Measurements from ENCODE around the gene KIAA0232.

DNA sequence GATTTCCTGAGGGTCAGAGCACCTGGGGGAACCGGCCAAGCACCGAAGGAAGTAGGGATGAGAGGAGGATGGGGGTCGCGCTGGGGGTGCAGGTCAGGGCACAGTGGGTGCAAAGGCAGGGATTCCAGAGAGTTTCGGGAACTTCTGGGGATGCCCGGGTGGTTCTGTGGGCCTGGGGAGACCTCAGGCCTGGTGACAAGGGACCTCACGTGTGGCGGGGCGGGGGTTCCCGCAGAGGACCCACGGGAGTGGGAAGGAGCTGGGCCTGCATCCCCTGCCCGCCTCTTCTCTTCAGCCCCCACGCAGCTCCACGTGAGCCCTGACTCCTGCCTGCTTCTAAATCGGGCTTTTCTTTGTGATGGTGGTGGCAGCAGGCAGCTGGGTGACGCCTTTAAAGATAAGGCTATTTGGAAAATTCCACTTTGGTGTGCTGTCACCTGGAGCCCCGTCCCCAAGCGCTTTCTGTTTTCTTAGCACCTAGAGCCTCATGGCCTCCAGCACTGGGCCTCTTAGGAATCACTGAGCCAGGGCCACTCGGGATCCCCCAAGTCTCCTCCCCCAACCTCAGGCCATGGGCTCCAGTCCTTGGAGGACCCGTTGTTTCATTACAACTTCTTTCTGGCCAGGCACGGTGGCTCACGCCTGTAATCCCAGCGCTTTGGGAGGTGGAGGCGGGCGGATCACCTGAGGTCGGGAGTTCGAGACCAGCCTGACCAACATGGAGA is 120.0 kb downstream of the KIAA0232 start:
- TF ChIP-seq EZH2 (IDR thresholded peaks at IDR 0.05; ENCODE audit: insufficient read depth, poor library complexity, severe bottlenecking) (no peak), EZH2phosphoT487 (IDR thresholded peaks at IDR 0.05; ENCODE audit: insufficient read depth, low read depth) (no peak)

All from GM23248 (cell line).